ENCODE measurements around the gene MYO5C.

Gene MYO5C

GRCh38 chr15:52338058-52338457, 42.5 kb upstream of the MYO5C start:
- Histone ChIP-seq H3K9me3 (no peaks in the 10 kb centered on the region), H3K27ac (no peak overlapping the region), H3K4me1 (ENCODE audit: control insufficient read depth in 1 of 2, insufficient read depth in 1 of 2, low read depth in 1 of 2, low read length in 1 of 2) (no peaks in the 10 kb centered on the region), H3K36me3 (peaks cover 93% of the 10 kb centered on the region), H3K27me3 (no peaks in the 10 kb centered on the region), H3K4me3 (ENCODE audit: low read depth in 1 of 2, low read length in 1 of 2) (no peak overlapping the region)
- TF ChIP-seq, protein P1, sequence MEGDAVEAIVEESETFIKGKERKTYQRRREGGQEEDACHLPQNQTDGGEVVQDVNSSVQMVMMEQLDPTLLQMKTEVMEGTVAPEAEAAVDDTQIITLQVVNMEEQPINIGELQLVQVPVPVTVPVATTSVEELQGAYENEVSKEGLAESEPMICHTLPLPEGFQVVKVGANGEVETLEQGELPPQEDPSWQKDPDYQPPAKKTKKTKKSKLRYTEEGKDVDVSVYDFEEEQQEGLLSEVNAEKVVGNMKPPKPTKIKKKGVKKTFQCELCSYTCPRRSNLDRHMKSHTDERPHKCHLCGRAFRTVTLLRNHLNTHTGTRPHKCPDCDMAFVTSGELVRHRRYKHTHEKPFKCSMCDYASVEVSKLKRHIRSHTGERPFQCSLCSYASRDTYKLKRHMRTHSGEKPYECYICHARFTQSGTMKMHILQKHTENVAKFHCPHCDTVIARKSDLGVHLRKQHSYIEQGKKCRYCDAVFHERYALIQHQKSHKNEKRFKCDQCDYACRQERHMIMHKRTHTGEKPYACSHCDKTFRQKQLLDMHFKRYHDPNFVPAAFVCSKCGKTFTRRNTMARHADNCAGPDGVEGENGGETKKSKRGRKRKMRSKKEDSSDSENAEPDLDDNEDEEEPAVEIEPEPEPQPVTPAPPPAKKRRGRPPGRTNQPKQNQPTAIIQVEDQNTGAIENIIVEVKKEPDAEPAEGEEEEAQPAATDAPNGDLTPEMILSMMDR (IDR thresholded peaks at IDR 0.05), result no peak

- Histone ChIP-seq H3K4me1 (ENCODE audit: control insufficient read depth in 1 of 2, insufficient read depth in 1 of 2, low read depth in 1 of 2, low read length in 1 of 2) (no peaks in the 10 kb centered on the region), H3K27me3 (no peaks in the 10 kb centered on the region), H3K36me3 (peaks cover 93% of the 10 kb centered on the region), H3K4me3 (ENCODE audit: low read depth in 1 of 2, low read length in 1 of 2) (no peak overlapping the region), H3K27ac (no peak overlapping the region), H3K9me3 (no peaks in the 10 kb centered on the region)
- TF ChIP-seq, protein P1 (IDR thresholded peaks at IDR 0.05), result no peak
These were observed 41.7 kb upstream of the MYO5C start for GRCh38 chr15:52337198-52337853.

- TF ChIP-seq, protein P1 (IDR thresholded peaks at IDR 0.05), result no peak
- Histone ChIP-seq H3K9me3 (no peaks in the 10 kb centered on the region), H3K4me3 (ENCODE audit: low read depth in 1 of 2, low read length in 1 of 2) (no peak overlapping the region), H3K27ac (no peak overlapping the region), H3K27me3 (no peaks in the 10 kb centered on the region), H3K36me3 (peaks cover 93% of the 10 kb centered on the region), H3K4me1 (ENCODE audit: control insufficient read depth in 1 of 2, insufficient read depth in 1 of 2, low read depth in 1 of 2, low read length in 1 of 2) (no peaks in the 10 kb centered on the region)
These were observed 40.9 kb upstream of the MYO5C start for GRCh38 chr15:52336529-52336928.

DNA sequence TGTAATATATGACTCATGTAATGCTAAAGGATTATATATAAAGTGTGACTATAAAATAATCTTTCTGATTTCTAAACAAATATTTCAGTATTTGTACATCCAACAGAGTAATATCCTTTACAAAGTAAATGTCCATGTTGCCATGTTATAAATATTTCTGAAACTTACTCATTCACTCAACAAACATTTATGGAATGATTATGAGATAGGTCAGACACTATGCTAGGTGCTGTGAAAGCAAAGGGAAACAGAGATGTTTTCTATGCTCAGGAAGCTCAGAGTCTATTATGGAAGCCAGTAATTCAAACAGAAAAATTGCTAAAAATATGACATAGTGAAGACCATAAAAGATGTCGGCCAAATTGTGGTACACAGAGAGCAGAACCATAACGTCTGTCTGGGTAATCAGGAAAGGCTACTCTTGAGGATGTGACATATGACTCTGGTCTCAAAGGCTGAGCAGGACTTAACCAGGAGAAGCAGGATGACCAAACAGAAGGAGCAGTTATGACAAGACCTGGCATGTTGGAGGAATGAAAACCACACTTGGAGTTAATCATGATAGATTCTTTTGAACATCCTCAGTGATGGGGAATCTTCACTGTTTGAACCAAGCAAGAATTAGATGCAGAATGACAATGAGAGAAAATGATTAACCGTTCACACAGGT, 39.0 kb upstream of the MYO5C start:
- Histone ChIP-seq H3K27ac (no peak overlapping the region), H3K4me1 (ENCODE audit: control insufficient read depth in 1 of 2, insufficient read depth in 1 of 2, low read depth in 1 of 2, low read length in 1 of 2) (no peaks in the 10 kb centered on the region), H3K27me3 (no peaks in the 10 kb centered on the region), H3K9me3 (no peaks in the 10 kb centered on the region), H3K4me3 (ENCODE audit: low read depth in 1 of 2, low read length in 1 of 2) (no peak overlapping the region), H3K36me3 (peaks cover 92% of the 10 kb centered on the region)
- TF ChIP-seq, protein P1 (IDR thresholded peaks at IDR 0.05), result no peak

GRCh38 chr15:52331490-52332240, 36.1 kb upstream of the MYO5C start:
- H3K9me3 ChIP-seq, result no peaks in the 10 kb centered on the region
- no peaks in the 10 kb centered on the region for H3K4me1 ChIP-seq (ENCODE audit: control insufficient read depth in 1 of 2, insufficient read depth in 1 of 2, low read depth in 1 of 2, low read length in 1 of 2)
- peaks cover 95% of the 10 kb centered on the region for H3K36me3 ChIP-seq
- no peak overlapping the region for H3K27ac ChIP-seq
- H3K4me3 ChIP-seq (ENCODE audit: low read depth in 1 of 2, low read length in 1 of 2), result no peak overlapping the region
- TF ChIP-seq, protein P1 (IDR thresholded peaks at IDR 0.05), result no peak
- no peaks in the 10 kb centered on the region for H3K27me3 ChIP-seq
